GM10248 (cell line): ENCODE measurements around the gene MMP14.

ENCODE experiments used
- CTCF ChIA-PET: fragments of 300-600 bp; sonication (Branson Sonifier 250); formaldehyde crosslinking; extraction: SDS; loops from one replicate; lab custom pipeline; 2021; ENCODE audit warnings: antibody characterized with exemption; lab: Yijun Ruan, JAX
- POLR2A ChIA-PET: fragments of 350-650 bp; sonication (Branson Sonifier 250); formaldehyde crosslinking; extraction: SDS; loops from one replicate; lab custom pipeline; 2020; ENCODE audit warnings: antibody characterized with exemption; lab: Yijun Ruan, JAX
- DNase-seq: peaks from one replicate; pipeline ENCODE4 v3.0.0; 2012; ENCODE audit errors: extremely low spot score
- TF ChIP-seq, protein P1 (sequence below): IDR thresholded peaks from 2 replicates; pipeline ENCODE4 v1.5.1; 2012; ENCODE audit warnings: mild to moderate bottlenecking, low read depth; ENCODE audit errors: extremely low read depth, missing control alignments, control extremely low read depth

Gene MMP14

DNA sequence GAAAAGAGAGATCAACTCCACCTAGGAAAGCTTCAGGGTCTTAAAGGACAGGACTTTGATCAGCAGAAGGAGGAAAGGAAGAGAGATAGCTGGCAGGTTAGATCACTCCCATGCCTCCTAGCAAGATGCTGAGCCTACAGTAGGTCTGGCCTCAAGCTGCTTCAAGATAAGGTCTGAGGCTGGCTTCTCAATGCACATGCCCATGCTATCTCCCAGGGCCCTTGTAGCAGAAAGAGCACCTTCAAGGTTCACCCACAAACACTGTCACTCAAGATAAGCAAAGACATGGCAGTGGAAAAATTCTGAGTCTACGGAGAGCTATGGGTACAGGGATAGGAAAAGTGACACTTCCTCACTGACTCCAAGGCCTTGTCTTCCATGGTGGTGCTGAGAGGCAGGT, 61.0 kb downstream of the MMP14 start:
- POLR2A ChIA-PET, result no interaction called here
- TF ChIP-seq, protein P1, sequence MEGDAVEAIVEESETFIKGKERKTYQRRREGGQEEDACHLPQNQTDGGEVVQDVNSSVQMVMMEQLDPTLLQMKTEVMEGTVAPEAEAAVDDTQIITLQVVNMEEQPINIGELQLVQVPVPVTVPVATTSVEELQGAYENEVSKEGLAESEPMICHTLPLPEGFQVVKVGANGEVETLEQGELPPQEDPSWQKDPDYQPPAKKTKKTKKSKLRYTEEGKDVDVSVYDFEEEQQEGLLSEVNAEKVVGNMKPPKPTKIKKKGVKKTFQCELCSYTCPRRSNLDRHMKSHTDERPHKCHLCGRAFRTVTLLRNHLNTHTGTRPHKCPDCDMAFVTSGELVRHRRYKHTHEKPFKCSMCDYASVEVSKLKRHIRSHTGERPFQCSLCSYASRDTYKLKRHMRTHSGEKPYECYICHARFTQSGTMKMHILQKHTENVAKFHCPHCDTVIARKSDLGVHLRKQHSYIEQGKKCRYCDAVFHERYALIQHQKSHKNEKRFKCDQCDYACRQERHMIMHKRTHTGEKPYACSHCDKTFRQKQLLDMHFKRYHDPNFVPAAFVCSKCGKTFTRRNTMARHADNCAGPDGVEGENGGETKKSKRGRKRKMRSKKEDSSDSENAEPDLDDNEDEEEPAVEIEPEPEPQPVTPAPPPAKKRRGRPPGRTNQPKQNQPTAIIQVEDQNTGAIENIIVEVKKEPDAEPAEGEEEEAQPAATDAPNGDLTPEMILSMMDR, result no peak
- CTCF ChIA-PET, result interaction anchor here (0.9 to 7.4 kb wide), 7 partner anchors 9 to 327 kb away, joined by 3 to 68 read pairs (median 9); partner anchors contain the start of gene LRP10
- DNase-seq, result no peak
